ENCODE data around the gene CYB561D2. TPM values are rescaled to one million over a fixed set of nuclear protein-coding genes. Genes with fewer than 3 reads are reported as not detected.

The CYB561D2 gene
- total and polyA plus RNA-seq, 2 of the 13 experiments (the other 11 are each of a cell fraction or from before 2014, with no cell fraction given), result 11.1 to 17.2 TPM

GRCh38 chr3:50303013-50303815, 47.4 kb upstream of the CYB561D2 start, which contains the start of gene HYAL1:
TSS of gene HYAL1 (minus strand) at chr3:50303574. CDS start at chr3:50302956, 618 bp downstream.
- TSS peak; percentile 84 for BruUV-seq (replicated peaks)
- 0% methylated on average over 4 of the region's 14 CpGs for WGBS (ENCODE audit: low lambda C conversion rate)
- H3K4me2 ChIP-seq (ENCODE audit: low read depth, low read length), result peak within 1 kb of the TSS; percentile 86
- peak; percentile 80; the same call in 1 of the 2 replicates for TF ChIP-seq ZNF788 (CRISPR knock-in tag; IDR thresholded peaks at IDR 0.05; ENCODE audit: borderline replicate concordance)
- peak; percentile 83; the same call in 1 of the 2 replicates for TF ChIP-seq KLF13 (CRISPR knock-in tag; IDR thresholded peaks at IDR 0.05)
- no peak for TF ChIP-seq ZNF674 (CRISPR knock-in tag; IDR thresholded peaks at IDR 0.05; ENCODE audit: low read depth)
- TF ChIP-seq SUZ12 (IDR thresholded peaks at IDR 0.05; ENCODE audit: low read depth, low read length), result no peak
- 0 out of 2 replicates have a peak, but pooled peaks have one; percentile 4 for TF ChIP-seq BRD4 (CRISPR knock-in tag; IDR thresholded peaks at IDR 0.05)
- no peak for TF ChIP-seq MLX (CRISPR knock-in tag; IDR thresholded peaks at IDR 0.05)
- peak; percentile 51 for TF ChIP-seq TBX2 (CRISPR knock-in tag; IDR thresholded peaks at IDR 0.05; ENCODE audit: borderline replicate concordance)
- TF ChIP-seq, protein P1, sequence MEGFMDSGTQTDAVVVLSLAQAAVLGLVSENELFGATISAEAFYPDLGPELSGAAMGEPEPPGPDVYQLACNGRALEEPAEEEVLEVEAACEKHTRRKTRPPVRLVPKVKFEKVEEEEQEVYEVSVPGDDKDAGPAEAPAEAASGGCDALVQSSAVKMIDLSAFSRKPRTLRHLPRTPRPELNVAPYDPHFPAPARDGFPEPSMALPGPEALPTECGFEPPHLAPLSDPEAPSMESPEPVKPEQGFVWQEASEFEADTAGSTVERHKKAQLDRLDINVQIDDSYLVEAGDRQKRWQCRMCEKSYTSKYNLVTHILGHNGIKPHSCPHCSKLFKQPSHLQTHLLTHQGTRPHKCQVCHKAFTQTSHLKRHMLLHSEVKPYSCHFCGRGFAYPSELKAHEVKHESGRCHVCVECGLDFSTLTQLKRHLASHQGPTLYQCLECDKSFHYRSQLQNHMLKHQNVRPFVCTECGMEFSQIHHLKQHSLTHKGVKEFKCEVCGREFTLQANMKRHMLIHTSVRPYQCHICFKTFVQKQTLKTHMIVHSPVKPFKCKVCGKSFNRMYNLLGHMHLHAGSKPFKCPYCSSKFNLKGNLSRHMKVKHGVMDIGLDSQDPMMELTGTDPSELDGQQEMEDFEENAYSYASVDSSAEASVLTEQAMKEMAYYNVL (CRISPR knock-in tag; IDR thresholded peaks at IDR 0.05; ENCODE audit: borderline replicate concordance), result peak; percentile 56; the same call in 1 of the 2 replicates
- TF ChIP-seq ZNF512B (CRISPR knock-in tag; IDR thresholded peaks at IDR 0.05; ENCODE audit: borderline replicate concordance), result no peak
- TF ChIP-seq ZNF446 (CRISPR knock-in tag; IDR thresholded peaks at IDR 0.05), result no peak
- TF ChIP-seq FOXO1 (CRISPR knock-in tag; IDR thresholded peaks at IDR 0.05), result no peak; the same call in 1 of the 2 replicates
- TF ChIP-seq SIN3B (IDR thresholded peaks at IDR 0.05; ENCODE audit: low read length), result no peak
- TF ChIP-seq CREB1 (IDR thresholded peaks at IDR 0.05), result no peak
- no peak for TF ChIP-seq CREB1 (CRISPR knock-in tag; IDR thresholded peaks at IDR 0.05)
- no peak for TF ChIP-seq CENPX (CRISPR knock-in tag; IDR thresholded peaks at IDR 0.05)
- TF ChIP-seq NFKB2 (CRISPR knock-in tag; IDR thresholded peaks at IDR 0.05; ENCODE audit: borderline replicate concordance), result 0 out of 2 replicates have a peak, but pooled peaks have one; percentile 16
- no peak for TF ChIP-seq EEA1 (CRISPR knock-in tag; IDR thresholded peaks at IDR 0.05; ENCODE audit: borderline replicate concordance)

More at GRCh38 chr3:50303013-50303815, 47.4 kb upstream of the CYB561D2 start, which contains the start of gene HYAL1:
- H3K27me3 ChIP-seq (ENCODE audit: control insufficient read depth in 1 of 2, insufficient read depth in 2 of 2, low read length in 2 of 2), result no peaks in the 10 kb centered on the region; a peak in 1 of 5 replicates
- peak within 1 kb of the TSS; percentile 96 for H3K27ac ChIP-seq (ENCODE audit: extremely low read length, insufficient read depth, low read length)
- peaks cover 36% of the 10 kb centered on the region for H3K79me2 ChIP-seq (ENCODE audit: insufficient read depth, low read length)
- in situ Hi-C loops (cut with HindIII; ENCODE audit: extremely low pct_ligation_motif_present, low pct_unique_long_range_greater_than_20kb), result no loop called here
- H3K9ac ChIP-seq (ENCODE audit: insufficient read depth, low read depth, low read length), result peak within 1 kb of the TSS; percentile 93
- peaks cover 11% of the 10 kb centered on the region for H4K20me1 ChIP-seq (ENCODE audit: insufficient read depth, low read length)
- H2AFZ ChIP-seq (ENCODE audit: low read length), result no peak within 1 kb of the TSS
- ATAC-seq (peak; percentile 71), DNase-seq (ENCODE audit: low spot score) (peak; percentile 91), FAIRE-seq (peak; percentile 91)
- H3K4me1 ChIP-seq (ENCODE audit: insufficient read depth, low read length), result peaks cover 48% of the 10 kb centered on the region
- H3K4me3 ChIP-seq (replicated peaks in 1 of 3; ENCODE audit: insufficient read depth in 1 of 3, low read depth in 2 of 3, low read length in 3 of 3), result peak within 1 kb of the TSS; percentile 67 to 91 (median 71)
- H3K9me3 ChIP-seq (ENCODE audit: low read length), result peaks cover 6% of the 10 kb centered on the region
- ChIA-PET POLR2A (interaction anchor here (0.9 to 7.9 kb wide), 16 partner anchors 11 to 288 kb away, joined by 3 to 222 read pairs (median 9); partner anchors contain the start of genes CYB561D2, GNAI2, HYAL2 and IFRD2), CTCF (ENCODE audit: low intra/inter-chr PET ratio, low total read pairs) (interaction anchor here (1.9 to 2.5 kb wide), 2 partner anchors 19 to 21 kb away, joined by 14 to 15 read pairs; partner anchors contain the start of gene HYAL2)
- intact Hi-C loops (cut with micrococcal nuclease; ENCODE audit: unreplicated experiment), result loop anchor here (1.0 to 5.0 kb wide), 2 partner anchors 21 to 41 kb away; no protein-coding TSS in a partner anchor
- H3K36me3 ChIP-seq (replicated peaks in 1 of 2; ENCODE audit: control insufficient read depth in 1 of 2, insufficient read depth in 2 of 2, low read length in 2 of 2), result peaks cover 1 to 3% of the 10 kb centered on the region in 2 experiments; a peak in 2 of 5 replicates
